GM15510 (cell line): ENCODE results near the gene BANF1.

ENCODE experiments used
- POLR2A ChIP-seq: IDR thresholded peaks from 3 replicates; pipeline ENCODE4 v1.6.1; 2011; ENCODE audit warnings: borderline replicate concordance; ENCODE audit not compliant: insufficient read length; ENCODE audit errors: extremely low read depth

BANF1 gene

DNA sequence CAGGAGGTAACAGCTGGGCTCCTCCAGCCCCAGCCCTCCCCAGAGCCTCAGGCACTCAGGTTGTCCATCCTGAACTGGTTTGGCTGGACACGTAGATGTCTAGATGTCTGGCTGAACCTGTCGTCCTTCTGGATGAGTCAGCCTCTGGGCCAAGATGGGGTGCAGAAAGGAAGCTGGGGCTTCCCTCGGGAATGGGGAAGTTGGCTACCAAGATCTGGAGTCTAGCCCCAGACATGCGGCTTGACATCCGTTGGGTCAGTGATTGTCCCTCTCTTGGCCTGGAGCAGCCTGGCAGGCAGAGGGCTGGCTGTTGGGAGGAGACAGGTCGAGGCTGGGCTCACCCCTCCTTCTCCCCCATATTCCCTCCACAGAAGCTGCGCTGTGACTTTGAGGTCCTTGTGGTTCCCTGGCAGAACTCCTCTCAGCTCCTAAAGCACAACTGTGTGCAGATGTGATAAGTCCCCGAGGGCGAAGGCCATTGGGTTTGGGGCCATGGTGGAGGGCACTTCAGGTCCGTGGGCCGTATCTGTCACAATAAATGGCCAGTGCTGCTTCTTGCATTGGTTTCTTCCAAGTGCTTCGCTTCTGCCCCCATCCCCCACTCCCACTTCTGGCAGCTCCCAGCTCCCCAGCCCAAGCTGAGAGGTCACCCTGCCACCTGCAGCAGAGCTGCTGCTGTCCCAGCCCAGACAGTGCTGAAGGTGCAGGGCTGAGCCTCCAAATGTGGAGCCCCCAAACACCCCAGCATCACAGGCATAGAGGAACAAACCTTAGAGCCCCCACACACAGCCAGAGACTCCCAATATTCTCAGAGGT lies 10.9 kb downstream of the BANF1 start:
- TF ChIP-seq POLR2A: no peak

DNA sequence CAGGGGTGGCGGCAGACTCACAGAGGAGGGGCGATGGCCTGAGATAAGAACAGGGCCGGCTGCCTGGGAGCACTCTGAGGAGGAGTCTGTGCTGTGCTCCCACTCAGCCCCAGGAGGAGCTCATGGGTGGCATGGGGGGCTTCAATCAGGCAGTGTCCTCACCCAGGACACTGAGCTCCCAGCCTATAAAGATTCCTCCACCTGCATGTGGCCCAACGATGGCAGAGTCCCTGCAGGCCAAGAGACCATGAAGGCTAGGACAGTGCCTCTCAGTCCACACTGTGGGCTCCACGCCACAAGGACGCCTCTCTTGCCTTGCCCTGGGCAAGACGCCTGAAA lies 11.4 kb downstream of the BANF1 start:
- TF ChIP-seq POLR2A: no peak

DNA sequence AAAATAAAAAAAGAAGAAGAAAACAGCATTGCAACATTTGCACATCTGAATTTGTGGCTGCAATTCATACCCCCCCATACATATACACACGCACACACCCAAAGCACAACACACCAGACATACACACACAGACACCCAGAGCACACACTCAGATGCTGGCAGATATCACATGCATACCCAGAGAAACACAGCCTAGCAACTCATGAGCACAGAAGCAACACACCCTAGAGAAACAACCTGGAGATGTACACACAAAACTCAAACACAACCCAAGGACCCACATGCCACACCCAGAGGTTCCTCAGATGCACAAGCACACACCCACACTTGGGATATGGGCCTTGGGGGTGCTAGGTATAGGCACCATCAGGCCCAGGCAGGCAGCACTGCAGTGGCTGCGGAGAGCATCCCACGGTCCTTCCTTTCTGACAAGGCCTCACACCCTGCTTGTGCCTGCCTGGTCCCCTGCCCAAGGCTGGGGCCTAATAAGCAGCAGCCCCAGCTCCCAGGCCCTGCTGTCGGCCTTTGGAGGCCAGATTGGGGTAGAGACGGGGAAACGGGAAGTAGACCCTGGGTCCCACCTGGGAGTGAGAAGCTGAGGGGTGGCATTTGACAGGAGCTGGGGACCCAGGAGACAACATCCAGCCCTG lies 12.6 kb downstream of the BANF1 start:
- TF ChIP-seq POLR2A: no peak

DNA sequence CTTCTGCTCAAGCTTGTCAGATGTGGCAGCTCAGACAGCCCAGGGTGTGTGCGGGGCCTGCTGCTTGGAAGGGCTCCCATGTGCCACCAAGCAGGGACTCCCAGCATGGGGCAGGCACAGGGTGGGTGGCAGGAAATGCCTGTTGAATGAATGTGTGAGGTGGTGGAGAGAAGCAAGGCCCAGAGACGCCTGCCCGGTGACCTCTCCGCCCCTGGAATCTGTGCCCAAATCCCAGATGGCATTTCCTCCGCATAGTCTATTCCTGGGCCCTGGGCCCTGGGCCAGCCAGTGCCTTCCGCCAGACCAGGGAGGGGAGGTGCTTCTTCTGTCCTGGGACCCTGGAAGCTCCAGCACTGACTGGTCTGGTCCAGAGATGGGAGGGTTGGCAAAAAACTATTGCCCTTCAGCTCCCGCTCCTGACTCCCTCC lies 13.2 kb downstream of the BANF1 start:
- no peak for TF ChIP-seq POLR2A

DNA sequence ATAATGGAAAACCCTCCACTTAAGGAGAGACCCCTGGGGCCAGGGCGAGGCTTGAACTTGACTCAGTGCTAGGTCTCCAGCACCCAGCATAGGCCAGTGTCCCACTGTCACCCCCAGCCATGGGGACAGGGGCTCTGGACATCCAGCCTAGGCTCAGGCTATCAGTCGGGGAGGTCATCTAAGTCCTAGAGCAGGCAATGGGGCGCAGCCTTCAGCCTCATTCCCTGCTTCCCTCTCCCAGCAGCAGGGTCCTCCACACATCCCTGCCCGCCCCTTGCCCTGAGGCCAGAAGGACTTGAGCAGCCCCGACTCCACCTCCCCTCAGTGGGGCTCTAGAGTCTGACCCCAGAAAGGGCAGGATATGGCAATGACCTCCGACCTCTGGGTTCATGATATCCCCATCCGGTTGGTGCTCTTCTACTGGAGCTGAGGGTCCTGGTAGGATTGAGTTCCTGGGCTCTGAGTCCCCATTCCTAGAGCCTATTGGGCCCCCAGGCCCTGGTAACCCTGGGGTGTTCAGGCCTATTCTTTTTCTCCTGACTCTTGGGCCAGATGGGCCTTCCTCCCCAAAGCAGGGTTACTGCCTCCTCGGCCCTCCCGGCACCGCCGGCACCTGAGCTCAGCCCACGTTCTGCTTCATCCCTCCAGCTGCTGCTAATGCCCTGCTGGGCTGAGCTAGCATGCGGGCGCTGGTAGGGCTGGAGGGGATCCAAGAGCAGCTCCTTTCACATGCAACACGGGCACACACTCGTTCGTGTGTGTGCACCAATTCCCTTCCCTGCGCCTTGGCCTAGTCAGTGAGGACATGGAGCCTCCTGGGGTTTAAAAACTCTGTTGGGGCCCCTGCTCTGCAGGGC lies 13.9 kb downstream of the BANF1 start:
- TF ChIP-seq POLR2A: no peak

DNA sequence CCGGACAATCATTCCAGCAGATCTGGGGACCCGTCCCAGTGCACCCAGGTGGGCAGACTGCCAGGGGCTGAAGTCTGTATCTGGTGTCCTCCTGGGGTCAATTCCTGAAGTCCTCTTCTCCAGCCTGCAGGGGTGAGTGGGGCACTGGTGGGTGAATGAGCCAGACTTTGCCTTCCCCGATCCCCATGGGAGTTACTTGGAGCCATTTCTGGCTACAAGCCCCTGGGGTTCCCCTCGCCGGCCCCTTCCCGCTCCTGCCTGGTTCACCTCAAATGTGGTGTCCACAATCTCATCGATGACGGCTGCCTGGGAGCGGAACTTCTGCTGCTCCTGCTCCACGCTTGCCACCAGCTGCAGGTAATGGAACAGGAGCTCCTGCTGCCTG lies 14.5 kb downstream of the BANF1 start:
- no peak for TF ChIP-seq POLR2A

DNA sequence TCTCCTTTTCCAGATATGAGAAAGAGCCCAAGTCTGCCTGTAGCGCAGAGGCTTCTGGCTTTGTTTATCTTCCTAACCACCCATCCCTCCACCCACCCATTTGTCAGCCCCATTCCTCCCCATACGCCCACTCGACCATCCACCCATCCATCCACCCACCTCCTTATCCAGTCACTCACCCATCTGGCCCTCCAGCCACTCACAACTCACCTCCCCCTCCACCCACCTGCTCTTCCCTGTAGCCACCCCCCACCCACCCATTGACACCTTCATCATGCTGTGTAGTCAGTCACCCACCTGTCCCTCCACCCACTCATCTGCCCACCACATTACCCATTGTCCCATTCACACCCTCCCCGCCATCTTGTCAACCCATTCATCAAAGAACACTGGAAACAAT lies 15.0 kb downstream of the BANF1 start:
- no peak for TF ChIP-seq POLR2A

DNA sequence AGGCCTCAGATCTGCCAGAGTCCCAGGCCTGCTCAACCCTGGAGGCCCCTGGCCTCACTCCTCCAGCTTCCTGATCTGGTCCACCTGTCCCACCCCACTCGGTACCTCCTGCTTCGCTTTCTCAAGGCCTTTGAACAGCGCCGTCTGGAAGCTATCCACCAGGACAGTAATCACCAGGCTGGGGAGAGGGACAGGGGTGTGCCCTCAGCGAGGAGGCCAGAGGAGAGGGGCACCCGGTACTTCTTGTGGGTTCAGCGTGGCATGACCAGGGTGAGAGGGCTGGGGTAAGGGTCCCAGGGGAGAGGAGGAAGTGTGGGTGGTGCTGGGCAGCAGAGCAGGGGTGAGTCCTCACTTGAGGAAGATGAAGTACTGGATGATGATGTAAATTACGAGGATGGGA lies 17.9 kb downstream of the BANF1 start:
- TF ChIP-seq POLR2A: no peak

DNA sequence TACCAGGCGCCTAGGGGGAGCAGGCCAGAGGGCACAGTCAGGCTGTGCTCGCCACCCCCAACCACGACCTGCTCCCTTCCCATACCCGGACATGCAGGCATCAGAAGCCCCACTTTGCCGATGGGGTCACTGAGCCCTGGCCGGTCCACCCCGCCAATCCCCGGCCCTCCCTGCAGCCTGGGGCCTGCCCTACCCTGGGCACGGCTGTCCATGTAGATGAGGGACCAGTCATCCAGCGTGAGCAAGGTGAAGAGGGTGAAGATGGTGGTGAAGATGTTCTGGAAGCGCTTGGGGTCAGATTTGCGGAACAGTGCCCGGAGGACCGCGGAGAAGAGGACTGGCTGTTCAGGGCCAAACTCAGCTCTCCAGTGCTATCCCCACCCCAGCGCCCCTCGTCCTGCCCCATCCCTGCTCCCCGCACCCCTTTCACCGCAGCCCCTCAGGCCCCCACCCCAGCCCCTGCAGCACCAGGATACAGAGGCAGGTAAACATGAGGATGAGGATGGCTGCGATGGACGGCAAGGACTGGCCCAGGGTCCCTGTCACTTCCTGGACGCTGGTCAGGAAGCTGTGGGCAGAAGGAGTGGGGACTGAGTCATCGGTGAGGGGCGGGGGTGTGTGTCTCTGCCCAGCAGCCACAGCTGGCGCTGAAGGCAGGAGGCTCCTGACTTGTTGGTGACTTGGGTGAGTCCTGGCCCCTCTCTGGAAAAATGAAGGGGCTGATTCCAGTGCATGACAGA lies 18.5 kb downstream of the BANF1 start:
- no peak for TF ChIP-seq POLR2A

DNA sequence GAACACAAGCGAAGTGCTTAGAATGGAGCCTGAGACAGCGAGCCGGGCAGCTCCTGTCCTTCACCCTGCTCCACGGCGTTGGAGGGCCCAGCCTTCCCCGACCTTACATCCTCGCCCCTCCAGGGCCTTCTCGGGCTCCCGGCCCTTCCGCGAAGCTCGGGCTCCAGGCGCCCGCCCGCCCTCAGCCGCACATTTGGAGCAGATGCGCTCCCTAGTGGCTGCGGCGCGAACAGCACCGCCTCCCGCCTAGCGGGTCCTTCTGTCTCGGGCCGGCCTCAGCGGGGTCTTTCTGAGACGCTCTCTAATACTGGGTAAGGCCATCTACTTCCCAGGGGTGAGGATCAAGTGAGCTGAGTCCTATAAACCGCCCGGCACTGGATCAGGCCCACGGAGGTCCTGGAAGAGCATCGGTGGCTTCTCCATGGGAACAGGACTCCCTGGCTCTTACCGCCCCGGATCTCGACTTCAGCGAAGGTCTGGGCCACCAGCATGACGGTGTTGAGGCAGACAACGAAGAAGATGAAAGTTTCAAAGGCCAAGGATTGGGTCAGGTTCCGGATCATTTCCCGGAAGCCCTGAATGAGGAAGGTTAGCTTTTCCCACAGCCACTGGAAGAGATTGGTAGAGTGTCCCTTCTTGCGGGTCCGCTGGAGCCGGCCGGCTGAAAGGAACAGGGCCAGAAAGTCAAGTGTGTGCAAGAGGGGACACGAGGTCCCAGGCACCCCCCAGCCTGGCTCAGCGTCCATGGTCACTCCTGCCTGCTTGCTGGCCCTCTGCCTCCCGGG lies 20.3 kb downstream of the BANF1 start:
- TF ChIP-seq POLR2A: no peak

DNA sequence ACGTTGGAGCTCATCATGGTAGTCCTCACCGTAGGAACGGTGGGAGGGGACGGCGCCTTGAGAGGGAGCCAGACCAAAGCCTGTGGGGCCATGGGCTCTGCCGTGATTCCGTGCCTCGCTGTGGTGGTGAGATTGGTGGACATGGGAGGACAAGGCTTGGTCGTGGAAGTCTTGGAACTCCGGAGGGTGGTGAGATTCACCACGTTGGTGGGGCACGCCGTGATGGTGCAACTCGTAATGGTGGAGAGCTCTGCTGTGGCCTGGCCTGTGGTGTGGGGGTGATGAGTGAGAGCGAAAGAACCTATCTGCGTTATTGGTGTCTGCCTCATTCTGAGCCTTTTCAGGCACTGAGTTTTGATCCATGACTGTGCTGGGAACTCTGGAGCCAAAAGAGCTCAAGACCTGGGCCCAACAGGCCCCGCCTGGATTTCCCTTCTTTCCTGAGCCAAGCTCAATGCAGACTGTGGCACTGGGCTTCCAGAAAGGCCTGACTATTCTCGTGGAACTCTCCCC lies 23.8 kb downstream of the BANF1 start, which contains the start of gene CATSPER1:
TSS of gene CATSPER1 (minus strand) at position 463 of the 513 bp plus-strand sequence. CDS start at position 363, 100 bp downstream.
- no peak for TF ChIP-seq POLR2A

DNA sequence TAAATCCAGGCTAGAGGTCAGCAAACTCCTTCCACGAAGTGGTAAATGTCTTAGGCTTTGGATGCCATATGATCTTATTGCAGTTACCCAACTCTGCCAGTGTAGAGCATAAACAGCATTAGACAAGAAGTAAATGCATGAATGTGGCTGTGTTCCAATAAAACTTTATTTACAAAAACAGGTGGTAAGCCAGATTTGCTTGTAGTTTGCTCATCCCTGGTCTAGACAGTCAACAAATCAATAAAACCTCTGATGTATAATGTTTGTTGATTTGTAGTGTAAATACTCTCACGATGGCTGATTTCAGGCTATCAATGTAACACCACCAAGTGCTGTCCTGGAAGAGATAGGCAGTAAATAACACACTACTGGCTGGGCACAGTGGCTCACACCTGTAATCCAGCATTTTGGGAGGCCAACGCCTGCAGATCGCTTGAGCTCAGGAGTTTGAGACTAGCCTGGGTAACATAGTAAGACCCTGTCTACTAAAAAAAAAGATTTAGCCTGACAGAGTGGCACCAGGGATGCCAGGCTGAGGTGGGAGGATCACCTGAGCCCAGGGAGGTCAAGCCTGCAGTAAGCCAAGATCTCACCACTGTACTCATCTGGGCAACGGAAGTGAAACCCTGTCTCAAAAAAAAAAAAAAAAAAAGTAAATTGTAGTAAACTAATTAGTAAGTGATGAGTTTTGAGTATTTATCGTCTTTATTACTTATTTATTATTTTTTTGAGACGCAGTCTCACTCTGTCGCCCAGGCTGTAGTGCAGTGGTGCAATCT lies 30.8 kb downstream of the BANF1 start:
- TF ChIP-seq POLR2A: no peak
